HG03354 (cell line): ENCODE results near the gene SERPINE1.
"Not testable (repeated sequence)": the region's sequence is repeated elsewhere in the genome, so short reads cannot be mapped to it uniquely, and the experiment has no call there.

Experiments used
- ATAC-seq: cut with Tn5 transposase; IDR thresholded peaks from one replicate; pipeline ENCODE4 v1.9.1; 2021; ENCODE audit warnings: mild to moderate bottlenecking; ENCODE audit not compliant: unreplicated experiment, poor library complexity, severe bottlenecking

The SERPINE1 gene

DNA sequence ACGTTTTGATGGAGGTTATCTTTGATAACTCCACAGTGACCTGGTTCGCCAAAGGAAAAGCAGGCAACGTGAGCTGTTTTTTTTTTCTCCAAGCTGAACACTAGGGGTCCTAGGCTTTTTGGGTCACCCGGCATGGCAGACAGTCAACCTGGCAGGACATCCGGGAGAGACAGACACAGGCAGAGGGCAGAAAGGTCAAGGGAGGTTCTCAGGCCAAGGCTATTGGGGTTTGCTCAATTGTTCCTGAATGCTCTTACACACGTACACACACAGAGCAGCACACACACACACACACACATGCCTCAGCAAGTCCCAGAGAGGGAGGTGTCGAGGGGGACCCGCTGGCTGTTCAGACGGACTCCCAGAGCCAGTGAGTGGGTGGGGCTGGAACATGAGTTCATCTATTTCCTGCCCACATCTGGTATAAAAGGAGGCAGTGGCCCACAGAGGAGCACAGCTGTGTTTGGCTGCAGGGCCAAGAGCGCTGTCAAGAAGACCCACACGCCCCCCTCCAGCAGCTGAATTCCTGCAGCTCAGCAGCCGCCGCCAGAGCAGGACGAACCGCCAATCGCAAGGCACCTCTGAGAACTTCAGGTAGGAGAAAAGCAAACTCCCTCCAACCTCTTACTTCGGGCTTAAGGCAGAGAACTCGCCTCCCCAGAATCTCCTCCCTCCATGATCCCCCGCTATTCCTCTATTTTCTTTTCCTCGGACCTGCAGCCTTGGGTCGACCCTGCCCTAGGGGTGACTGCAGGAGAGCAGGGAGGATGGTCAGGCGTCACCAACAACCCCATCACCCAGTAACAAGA is at the start of gene SERPINE1:
Gene SERPINE1, plus strand, starts transcription at position 454 of the 809 bp plus-strand sequence. CDS start 1,290 bp downstream, outside the sequence.
- peak; percentile 61 for ATAC-seq

DNA sequence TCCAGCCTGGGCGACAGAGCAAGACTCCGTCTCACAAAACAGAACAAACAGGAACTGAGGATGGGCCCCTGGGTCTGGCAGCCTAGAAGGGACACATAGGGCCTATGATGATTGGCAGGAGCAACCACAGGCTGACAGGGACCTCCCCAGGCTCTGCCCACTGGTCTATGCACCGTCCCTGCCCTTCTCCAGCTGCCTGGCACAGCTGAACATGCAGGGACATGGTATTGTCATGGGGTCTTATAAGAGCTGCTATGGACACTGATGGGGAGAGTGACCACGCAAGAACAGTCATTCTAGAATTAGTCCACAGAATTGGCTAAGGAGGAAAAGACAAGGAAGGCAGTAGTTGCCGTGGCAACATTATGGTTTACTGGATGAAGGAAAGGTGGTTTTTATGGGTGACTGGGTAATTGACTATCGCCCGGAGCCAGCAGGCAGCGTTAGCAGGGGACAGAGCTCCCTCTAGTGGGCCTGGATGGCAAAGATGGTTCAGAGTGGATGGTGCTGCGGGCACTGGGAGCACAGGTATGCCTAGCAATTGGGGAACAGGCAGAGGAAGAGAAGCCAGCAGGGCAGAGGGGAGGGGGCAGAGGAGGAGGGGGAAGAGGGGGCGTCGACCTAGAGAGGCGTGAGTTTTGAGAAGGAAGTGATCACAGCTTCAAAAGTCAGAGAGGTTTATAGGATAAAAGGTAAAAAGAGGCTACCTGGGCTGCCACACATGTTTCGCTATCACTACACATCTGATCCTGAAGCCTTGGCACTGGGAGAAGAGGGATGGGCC is 49.4 kb upstream of the SERPINE1 start:
- peak; percentile 72 for ATAC-seq

DNA sequence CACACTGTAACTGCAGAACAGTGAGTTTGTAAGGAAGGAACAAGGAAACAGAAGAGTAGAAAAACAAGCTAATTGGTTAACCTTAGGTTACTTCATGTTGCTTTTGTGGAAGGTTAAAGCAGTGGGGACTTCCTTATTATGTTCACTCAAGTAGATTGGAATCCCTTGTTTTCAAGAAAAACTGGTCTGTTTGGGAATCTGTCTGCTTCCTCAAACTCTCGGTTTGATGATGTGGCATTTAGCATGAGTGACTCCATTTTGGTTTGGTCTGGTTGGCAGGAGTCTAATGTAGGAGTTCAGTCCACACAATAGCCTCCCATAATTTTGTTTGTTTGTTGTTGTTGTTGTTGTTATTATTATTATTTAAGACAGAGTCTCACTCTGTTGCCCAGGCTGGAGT is 45.5 kb upstream of the SERPINE1 start:
- no peak for ATAC-seq

DNA sequence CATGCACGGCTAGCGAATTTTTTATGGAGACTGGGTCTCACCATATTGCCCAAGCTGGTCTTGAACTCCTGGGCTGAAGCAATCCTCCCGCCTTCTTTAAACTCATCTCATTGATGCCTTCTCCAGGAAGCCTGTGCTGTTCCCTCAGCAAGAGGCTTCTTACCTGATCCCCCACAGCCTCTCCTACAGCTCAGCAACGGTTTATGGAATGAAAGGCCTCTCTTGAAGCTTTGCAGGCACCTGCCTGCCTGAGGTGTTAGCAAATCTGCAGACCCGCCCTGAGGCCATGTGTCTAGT is 42.1 kb upstream of the SERPINE1 start:
- no peak for ATAC-seq

DNA sequence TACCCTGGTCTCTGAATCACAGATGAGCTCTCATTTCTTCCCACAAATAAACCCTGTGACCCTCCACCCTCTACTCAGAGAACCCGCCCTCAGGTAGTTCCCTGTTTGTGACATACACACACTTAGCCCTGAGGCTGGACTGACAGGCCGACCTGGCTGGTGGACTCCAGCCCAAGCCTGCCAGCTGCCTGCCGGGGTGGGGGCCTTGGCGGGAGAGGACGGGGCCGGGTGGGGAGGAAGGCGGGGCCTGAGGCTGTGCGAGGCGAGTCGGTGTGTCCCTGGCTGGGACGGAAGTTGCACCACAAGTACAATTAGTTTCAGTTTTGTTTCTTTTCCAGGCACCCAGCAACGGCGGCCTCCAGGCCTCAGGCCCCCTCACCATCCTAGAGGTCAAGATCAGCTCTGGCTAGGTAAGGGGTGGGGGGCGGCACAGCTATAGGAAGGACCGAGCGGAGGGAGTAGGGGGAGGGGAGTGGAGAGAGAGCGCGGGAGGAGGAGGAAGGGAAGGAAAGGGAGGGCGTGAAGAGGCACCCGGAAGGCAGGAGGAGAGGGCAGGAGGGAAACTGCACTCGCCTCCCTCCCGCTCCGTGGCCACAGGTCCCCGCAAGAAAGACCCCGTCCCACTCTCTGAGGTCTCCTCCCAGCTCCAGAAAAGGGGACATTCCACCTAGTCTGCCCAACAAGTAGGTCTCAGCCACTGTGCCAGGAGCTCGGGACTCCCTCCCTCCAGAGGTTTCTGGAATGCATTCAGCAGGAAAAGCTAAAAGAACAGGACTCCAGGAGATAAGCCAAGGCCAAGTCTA is 41.5 kb upstream of the SERPINE1 start, which contains the start of gene TRIM56:
Gene TRIM56, plus strand, starts transcription at position 320 of the 803 bp plus-strand sequence. CDS start 1,832 bp downstream, outside the sequence.
- ATAC-seq, result peak; percentile 91

DNA sequence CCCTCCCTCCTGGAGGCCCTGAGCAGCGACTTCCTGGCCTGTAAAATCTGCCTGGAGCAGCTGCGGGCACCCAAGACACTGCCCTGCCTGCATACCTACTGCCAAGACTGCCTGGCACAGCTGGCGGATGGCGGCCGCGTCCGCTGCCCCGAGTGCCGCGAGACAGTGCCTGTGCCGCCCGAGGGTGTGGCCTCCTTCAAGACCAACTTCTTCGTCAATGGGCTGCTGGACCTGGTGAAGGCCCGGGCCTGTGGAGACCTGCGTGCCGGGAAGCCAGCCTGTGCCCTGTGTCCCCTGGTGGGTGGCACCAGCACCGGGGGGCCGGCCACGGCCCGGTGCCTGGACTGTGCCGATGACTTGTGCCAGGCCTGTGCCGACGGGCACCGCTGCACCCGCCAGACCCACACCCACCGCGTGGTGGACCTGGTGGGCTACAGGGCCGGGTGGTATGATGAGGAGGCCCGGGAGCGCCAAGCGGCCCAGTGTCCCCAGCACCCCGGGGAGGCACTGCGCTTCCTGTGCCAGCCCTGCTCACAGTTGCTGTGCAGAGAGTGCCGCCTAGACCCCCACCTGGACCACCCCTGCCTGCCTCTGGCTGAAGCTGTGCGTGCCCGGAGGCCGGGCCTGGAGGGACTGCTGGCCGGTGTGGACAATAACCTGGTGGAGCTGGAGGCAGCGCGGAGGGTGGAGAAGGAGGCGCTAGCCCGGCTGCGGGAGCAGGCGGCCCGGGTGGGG is 39.4 kb upstream of the SERPINE1 start:
- no peak for ATAC-seq

DNA sequence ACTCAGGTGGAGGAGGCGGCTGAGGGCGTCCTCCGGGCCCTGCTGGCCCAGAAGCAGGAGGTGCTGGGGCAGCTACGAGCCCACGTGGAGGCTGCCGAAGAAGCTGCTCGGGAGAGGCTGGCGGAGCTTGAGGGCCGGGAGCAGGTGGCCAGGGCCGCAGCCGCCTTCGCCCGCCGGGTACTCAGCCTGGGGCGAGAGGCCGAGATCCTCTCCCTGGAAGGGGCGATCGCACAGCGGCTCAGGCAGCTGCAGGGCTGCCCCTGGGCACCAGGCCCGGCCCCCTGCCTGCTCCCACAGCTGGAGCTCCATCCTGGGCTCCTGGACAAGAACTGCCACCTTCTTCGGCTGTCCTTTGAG is 38.9 kb upstream of the SERPINE1 start:
- ATAC-seq, result no peak

DNA sequence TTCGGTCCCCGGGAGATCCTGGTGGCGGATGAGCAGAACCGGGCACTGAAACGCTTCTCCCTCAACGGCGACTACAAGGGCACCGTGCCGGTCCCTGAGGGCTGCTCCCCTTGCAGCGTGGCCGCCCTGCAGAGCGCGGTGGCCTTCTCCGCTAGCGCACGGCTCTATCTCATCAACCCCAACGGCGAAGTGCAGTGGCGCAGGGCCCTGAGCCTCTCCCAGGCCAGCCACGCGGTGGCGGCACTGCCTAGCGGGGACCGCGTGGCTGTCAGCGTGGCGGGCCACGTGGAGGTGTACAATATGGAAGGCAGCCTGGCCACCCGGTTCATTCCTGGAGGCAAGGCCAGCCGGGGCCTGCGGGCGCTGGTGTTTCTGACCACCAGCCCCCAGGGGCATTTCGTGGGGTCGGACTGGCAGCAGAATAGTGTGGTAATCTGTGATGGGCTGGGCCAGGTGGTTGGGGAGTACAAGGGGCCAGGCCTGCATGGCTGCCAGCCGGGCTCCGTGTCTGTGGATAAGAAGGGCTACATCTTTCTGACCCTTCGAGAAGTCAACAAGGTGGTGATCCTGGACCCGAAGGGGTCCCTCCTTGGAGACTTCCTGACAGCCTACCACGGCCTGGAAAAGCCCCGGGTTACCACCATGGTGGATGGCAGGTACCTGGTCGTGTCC is 37.9 kb upstream of the SERPINE1 start:
- no peak for ATAC-seq

DNA sequence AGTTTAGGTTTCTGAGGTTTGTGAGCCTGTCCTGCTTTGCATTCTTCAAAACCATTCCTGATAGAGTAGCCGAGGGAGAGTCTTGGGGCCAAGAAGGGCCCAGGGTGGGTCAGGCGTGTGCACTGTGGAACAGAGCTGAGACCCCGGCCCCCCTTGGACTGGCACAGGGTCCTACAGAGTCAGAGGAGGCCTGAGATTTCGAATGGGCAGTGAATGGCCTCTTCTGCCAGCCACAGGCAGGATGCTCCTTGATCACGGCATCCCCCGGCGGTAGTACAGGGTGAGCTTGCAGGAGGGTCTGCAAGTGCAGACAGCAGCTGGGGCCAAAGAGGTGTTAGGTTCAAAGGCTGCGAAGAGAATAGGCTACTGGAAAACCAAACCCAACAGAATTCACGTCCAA is 37.0 kb upstream of the SERPINE1 start:
- ATAC-seq, result no peak

DNA sequence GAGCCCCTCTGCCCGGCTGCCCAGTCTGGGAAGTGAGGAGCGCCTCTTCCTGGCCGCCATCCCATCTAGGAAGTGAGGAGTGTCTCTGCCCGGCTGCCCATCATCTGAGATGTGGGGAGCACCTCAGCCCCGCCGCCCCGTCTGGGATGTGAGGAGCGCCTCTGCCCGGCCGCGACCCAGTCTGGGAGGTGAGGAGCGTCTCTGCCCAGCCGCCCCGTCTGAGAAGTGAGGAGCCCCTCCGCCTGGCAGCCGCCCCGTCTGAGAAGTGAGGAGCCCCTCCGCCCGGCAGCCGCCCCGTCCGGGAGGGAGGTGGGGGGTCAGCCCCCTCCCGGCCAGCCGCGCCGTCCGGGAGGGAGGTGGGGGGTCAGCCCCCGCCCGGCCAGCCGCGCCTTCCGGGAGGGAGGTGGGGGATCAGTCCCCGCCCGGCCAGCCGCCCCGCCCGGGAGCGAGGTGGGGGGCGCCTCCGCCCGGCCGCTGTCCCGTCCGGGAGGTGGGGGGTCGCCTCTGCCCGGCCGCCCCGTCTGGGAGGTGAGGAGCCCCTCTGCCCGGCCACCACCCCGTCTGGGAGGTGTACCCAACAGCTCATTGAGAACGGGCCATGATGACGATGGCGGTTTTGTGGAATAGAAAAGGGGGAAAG is 34.5 kb upstream of the SERPINE1 start:
- not testable (repeated sequence) for ATAC-seq

DNA sequence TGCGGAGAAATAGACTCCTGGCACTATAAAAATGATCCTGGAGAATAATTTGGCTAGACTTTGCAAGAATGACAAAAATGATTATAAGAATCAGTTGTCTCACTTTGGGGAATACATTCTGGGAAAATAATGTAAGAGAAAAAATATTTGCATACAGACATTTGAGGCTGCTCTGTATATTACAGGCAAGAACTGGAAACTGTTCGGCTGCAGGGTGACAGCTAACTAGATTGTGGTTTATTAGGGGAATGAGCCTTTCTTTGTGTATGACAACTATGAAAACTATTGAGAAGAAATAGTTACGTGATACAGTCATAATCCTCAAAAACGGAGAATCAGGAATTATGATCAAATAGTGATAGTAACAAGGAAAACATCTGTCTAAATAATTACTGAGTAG is 33.0 kb upstream of the SERPINE1 start:
- no peak for ATAC-seq

DNA sequence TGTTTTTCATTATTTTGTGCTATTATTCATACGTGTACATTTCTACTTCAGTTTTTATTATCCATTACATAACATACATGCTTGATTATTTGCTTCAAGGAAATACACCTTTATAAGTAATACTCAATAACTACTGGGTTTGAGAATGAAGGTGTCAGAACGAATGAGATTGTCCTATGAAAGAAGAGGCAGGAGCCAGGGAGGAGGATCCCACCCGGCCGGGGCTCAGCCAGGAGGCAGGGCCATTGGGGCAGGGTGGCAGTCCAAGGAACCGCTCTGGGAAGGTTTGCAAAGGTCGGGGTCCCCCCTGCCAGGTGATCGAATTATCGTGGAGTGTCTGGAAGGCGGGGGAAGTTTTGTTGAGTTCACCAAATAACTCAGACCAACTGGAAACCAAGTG is 32.5 kb upstream of the SERPINE1 start:
- ATAC-seq, result no peak

DNA sequence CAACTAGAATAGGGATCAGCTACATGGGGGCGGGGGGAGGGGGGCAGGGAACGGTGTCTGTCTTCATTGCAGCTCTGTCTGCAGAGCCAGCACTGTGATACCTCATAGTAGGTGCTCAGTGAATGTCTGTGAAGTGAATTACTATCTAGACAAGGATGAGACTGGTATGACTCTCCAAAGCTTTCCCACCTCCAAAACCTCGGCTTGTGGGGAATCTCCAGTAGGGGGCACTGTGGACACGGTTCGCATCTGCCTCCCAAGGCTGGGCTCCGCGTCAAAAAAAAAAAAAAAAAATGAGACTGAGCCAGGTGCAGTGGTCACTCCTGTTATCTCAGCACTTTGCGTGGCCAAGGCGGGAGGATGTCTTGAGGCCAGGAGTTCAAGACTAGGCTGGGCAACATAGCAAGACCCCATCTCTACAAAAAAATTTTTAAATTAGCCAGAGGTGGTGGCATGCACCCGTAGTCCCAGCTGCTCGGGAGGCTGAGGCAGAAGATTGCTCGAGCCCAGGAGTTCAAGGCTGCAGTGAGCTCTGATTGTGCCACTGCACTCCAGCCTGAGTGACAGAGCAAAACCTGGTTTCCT is 32.0 kb upstream of the SERPINE1 start:
- ATAC-seq, result no peak

DNA sequence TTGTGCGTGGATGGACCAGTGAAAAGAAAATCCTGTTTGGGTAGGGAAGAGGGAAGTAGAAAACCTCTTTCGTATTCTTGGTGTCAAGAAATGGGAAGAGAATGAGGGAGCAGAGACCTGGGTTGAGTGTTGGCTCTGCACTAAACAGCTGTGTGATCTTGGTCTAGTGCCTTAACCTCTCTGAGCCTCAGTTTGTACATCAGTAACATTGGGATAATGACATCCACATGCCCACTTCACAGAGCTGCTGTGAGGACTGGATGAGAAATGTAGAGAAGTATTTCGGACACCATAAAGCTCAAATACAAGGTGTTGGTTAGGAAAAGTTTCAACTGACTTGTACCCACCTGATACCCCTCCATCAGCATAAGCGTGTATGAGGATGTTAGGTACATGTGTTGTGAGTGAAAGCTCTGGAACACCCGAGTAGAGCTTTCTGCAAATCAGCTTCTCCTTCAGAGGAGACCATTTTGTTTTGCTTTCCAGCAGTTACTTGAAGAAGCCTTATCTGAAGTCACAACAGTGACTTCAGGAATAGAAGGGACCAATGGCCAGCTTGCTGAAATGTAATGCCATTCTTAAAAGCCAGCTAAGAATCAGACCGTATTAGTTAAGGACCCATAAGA is 30.5 kb upstream of the SERPINE1 start:
- no peak for ATAC-seq

DNA sequence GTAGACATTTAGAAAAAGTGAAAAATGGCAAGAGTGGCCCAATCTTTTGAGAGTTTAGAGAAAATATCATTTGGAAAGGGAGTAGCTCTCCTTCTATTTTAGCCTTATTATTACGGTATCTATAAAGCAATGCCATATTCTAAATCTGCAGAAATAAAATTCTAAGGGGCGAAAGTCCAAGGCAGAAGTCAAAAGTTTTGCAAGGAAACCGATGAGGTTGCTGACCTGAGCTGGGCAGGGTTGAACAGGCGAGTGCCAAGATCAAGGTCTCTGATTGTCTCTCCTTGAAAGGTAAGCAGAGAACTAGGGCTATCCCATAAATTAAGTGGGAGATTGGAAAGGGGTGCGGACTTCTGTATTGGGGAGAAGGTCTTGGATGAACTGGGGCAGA is 30.0 kb upstream of the SERPINE1 start:
- ATAC-seq, result no peak

DNA sequence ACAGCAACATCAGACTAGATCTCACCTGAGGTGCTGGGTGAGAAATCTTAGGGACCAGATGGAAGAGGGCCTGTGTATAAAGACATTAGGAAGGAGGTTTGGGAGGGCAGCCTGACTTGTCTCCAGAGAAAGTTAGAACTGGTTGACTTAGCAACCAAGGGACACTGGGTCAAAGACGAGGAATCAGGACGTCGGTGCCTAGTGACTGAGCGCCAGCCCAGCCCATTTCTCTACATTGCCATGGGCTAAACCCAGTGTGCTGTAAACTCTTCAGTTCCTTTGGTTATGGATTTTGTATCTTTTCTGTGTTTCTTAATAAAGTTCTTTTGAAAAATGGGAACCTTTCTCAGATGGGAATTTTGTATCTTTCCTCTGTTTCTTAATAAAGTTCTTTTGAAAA is 29.3 kb upstream of the SERPINE1 start:
- no peak for ATAC-seq

DNA sequence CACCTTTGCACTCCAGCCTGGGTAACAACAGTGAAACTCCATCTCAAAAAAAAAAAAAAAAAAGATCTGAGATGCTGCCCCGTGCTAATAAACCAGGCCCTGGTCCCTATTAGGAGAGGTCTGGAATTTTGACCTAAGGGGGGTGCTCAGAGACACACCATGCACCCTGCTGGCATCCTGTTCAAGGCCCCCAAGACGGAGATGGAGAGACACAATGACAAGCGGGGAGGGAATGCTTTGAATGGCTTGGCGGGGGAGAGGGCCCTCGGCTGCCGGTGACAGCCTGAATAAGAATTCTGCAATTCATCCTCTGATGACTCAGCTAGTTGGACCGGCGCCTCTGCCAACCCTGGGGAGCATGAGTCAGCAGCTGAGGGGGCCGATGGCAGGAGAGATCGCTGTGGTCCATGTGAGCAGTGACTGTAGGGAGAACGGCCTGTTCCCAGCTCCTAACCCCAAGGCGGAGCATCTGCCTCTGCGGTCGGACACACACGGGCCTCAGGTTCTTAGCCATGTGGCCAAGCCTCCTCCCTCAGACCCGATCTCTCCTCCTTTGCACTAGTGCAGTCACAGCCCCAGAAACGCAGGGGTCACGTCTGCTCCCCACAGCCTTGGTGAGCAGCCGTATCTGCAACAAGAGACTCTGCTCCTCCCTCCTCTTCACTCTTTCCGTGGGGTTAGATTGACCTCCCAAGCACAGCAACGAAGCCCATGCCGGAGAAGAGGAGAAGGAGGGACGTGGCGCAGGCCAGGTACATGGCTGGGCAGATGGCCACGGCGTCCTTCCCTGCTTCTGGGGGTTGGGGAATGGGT is 26.7 kb upstream of the SERPINE1 start:
- ATAC-seq, result no peak
